Right lobe of liver (tissue), 6 donors: ENCODE data around the gene TGFBR2. TPM values are rescaled to one million over a fixed set of nuclear protein-coding genes. Genes with fewer than 3 reads are reported as not detected.

ENCODE experiments used
- ATAC-seq, 4 donors: fragments of 200-7000 bp; cut with Tn5 transposase; one replicate each; pipeline ENCODE4 v1.9.1; 2020; ENCODE audit warnings: mild to moderate bottlenecking in 4 of 4, moderate library complexity in 4 of 4
- DNase-seq, 3 donors: peaks; one replicate each; pipeline ENCODE4 v3.0.0-alpha.2; 2020
- H3K27ac ChIP-seq, 3 donors: fragments of 200-600 bp; one replicate each; pipeline ENCODE4 v1.8.0; 2022
- H3K27me3 ChIP-seq, 2 donors: fragments of 200-600 bp; one replicate each; pipeline ENCODE4 v1.8.0; 2022
- H3K36me3 ChIP-seq, 4 donors: fragments of 200-600 bp; sonication (generic) in 1 of 4; one replicate each; pipeline versions ENCODE4 v1.5.1 to v1.8.0; 2017 to 2022; ENCODE audit warnings: control low read depth in 1 of 4
- H3K4me1 ChIP-seq, 4 donors: fragments of 200-600 bp; sonication (generic) in 1 of 4; one replicate each; pipeline versions ENCODE4 v1.5.1 to v1.8.0; 2017 to 2022; ENCODE audit warnings: control low read depth in 1 of 4
- H3K4me3 ChIP-seq, 3 donors: fragments of 200-600 bp; one replicate each; pipeline ENCODE4 v1.8.0; 2022
- H3K9me3 ChIP-seq, 4 donors: fragments of 200-600 bp; sonication (generic) in 1 of 4; one replicate each; pipeline versions ENCODE4 v1.5.1 to v1.8.0; 2017 to 2022; ENCODE audit warnings: control low read depth in 1 of 4
- POLR2A ChIP-seq: fragments of 450-650 bp; IDR thresholded peaks from one replicate; pipeline ENCODE4 v1.6.1; 2017; ENCODE audit warnings: antibody characterized with exemption, mild to moderate bottlenecking
- WGBS: methylation state at CpG from one replicate; pipeline ENCODE4 v1.1.6; 2018; ENCODE audit warnings: low coverage, low lambda C conversion rate; ENCODE audit not compliant: insufficient coverage; ENCODE audit errors: missing lambda C conversion rate; 5-methylcytosine and 5-hydroxymethylcytosine counted together
- intact Hi-C, 2 donors: fragments of 100-400 bp; cut with DNase I; formaldehyde crosslinking; loops; one replicate each; pipeline versions ENCODE4 v1.11.2 to v1.14.1; 2022
- total RNA-seq, 6 experiments: library from RNA; depleted of rRNA in 2 of 6; stranded (reverse); fragments of >200 nt in 2 of 6; fragmentation: NEBNext Ultra II Directional in 3 of 6; extraction: Animal tissue kit (Norgen Biotek cat#: 25700) in 3 of 6; gene quantifications; one replicate each; pipeline versions ENCODE4 v1.1.0 to v1.2.4, GENCODE V29; 2016 to 2023
- TF ChIP-seq, protein P1 (sequence below), 4 donors: fragments of 200-600 bp in 3 of 4; fragments of 450-650 bp in 1 of 4; IDR thresholded peaks; one replicate each; pipeline versions ENCODE4 v1.5.1 to v1.8.0; 2016 to 2022; ENCODE audit warnings: antibody characterized with exemption in 4 of 4, mild to moderate bottlenecking in 2 of 4
- donor health status: DM: no; HTN: yes; CAD: no.
- donor health status: DM: no; HTN: no; CAD: no.
- donor health status: DM: no; HTN: no; CAD: no.
- donor health status: DM: no; HTN: yes; CAD: no.
- donor health status: DM: no; HTN: yes; CAD: no.

The TGFBR2 gene
- total RNA-seq, 6 experiments from 2014 or later = 24.9 to 52.6 (median 45.5) TPM

DNA sequence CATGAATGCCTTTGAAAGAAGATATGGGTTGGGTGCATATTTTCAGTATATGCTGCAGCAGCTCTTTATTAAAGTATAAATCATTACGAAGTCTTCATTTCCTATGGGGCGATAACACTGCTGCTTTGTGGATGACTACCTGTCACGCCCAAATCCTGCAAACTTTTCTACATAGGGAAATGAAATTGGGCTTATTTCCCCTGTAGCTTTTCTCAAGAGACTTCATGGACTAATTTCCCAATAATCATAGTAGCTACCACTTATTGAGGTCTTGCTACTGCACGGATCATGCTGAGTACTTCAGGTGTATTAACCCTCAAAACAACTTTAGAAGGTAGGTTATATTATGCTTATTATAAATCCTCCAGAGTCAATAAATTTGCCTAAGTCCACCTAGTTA, 8.0 kb downstream of the TGFBR2 start:
- Histone ChIP-seq H3K4me3 (no peak overlapping the region), H3K36me3 (no peaks in the 10 kb centered on the region), H3K9me3 (no peaks in the 10 kb centered on the region), H3K27ac (no peak overlapping the region), H3K4me1 (peaks cover 0 to 40% (median 12%) of the 10 kb centered on the region in 4 donors), H3K27me3 (no peaks in the 10 kb centered on the region)
- intact Hi-C loops = no loop called here
- WGBS = 57% methylated on average over 4 of the region's 4 CpGs
- TF ChIP-seq, protein P1, sequence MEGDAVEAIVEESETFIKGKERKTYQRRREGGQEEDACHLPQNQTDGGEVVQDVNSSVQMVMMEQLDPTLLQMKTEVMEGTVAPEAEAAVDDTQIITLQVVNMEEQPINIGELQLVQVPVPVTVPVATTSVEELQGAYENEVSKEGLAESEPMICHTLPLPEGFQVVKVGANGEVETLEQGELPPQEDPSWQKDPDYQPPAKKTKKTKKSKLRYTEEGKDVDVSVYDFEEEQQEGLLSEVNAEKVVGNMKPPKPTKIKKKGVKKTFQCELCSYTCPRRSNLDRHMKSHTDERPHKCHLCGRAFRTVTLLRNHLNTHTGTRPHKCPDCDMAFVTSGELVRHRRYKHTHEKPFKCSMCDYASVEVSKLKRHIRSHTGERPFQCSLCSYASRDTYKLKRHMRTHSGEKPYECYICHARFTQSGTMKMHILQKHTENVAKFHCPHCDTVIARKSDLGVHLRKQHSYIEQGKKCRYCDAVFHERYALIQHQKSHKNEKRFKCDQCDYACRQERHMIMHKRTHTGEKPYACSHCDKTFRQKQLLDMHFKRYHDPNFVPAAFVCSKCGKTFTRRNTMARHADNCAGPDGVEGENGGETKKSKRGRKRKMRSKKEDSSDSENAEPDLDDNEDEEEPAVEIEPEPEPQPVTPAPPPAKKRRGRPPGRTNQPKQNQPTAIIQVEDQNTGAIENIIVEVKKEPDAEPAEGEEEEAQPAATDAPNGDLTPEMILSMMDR (IDR thresholded peaks at IDR 0.05) = no peak
- no peak for TF ChIP-seq POLR2A
- DNase-seq (no peak), ATAC-seq (no peak)

DNA sequence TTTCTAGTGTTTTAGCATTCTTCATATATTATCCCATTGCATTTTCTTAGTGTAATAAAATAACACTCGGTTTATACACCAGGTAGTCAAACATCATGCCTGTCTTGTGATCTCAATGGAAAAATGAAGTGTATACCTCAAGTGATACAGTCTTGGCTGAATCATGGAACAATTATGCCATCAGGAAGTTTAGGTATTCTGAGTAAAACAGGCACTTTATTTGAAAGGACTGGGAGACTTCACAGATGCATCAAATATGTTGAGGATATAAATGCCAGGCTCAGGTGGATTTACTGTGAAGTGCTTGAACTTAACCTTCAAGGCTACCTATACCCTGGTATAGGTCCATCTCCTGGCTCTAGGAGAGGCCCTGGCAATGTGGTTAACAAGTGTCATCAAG, 8.5 kb downstream of the TGFBR2 start:
- no peak for DNase-seq
- 90% methylated on average over 1 of the region's 1 CpG for WGBS
- Histone ChIP-seq H3K36me3 (no peaks in the 10 kb centered on the region), H3K27ac (peak overlapping the region in 1 of 3 donors; percentile 22), H3K4me1 (peaks cover 0 to 35% (median 9%) of the 10 kb centered on the region in 4 donors), H3K27me3 (no peaks in the 10 kb centered on the region), H3K4me3 (no peak overlapping the region), H3K9me3 (no peaks in the 10 kb centered on the region)
- TF ChIP-seq POLR2A = no peak
- TF ChIP-seq, protein P1 (IDR thresholded peaks at IDR 0.05) = no peak
- no peak for ATAC-seq
- intact Hi-C loops = no loop called here

DNA sequence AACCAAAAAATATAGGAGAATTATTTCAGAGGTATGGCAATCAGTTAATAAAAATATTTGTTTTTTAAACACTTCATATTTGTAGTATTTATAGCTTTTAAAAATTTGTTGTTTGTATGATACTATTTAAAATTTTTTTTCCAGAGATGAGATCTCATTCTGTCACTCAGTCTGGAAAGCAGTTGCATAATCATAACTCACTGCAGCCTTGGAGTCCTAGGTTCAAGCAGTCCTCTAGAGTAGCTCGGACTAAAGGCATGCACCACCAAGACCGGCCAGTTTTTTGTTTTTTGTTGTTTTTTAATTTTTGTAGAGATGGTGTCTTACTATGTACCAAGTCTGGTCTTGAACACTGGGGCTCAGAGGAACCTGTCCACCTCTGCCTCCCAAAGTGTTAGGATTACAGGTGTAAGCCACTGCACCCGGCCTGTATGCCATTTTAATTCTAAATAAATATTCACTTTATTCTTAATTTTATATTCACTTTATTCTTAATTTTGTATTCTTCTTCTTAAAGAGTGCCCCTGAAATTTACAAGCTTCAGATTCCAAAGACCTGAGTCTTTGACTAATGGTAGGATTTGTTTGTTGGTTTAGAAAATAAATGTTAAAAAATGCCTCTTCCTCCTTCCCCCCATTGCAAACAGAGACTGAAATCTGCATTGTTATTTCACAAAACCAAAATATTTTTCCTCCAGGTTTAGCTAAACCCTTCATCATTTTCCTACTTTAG, 9.4 kb downstream of the TGFBR2 start:
- DNase-seq (no peak), ATAC-seq (peak; percentile 55 to 70 (median 59))
- no peaks in the 10 kb centered on the region for H3K27me3 ChIP-seq
- TF ChIP-seq POLR2A = no peak
- TF ChIP-seq, protein P1 (IDR thresholded peaks at IDR 0.05) = no peak
- H3K4me1 ChIP-seq = peaks cover 0 to 31% (median 5%) of the 10 kb centered on the region in 4 donors
- no peak overlapping the region for H3K4me3 ChIP-seq
- H3K9me3 ChIP-seq = no peaks in the 10 kb centered on the region
- intact Hi-C loops = no loop called here
- H3K36me3 ChIP-seq = no peaks in the 10 kb centered on the region
- WGBS = 44% methylated on average over 3 of the region's 3 CpGs
- H3K27ac ChIP-seq = no peak overlapping the region

DNA sequence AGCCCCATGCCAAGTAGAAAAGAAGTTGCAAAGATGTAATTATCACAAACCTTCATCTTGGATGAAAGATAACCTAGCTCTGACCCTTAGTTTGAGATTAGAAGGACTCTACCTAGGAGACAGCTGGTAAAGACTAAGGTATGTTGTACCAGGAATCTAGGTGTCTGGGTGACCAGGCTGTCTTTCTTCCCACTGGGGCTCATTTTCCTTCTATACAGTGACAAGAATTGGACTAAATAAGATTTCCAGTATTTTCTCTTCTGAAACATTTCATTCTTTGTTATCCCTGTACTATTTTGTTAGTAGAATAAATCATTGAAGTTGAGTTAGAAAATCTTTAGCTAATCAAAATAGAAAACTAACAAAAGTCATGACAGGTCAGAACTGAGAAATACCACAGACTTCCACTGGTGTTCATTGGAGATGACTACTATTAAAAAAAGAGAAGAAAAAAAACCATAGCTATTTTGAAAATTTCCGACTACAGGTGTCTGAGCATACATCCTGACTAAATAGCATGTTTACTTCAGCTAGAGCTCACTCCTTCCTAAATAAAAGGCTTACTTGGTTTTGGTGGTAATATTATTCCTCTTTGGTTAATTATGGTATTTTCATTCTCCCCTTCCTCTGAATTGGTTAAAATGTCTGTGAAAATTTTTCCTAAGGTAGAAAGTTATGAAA, 10.1 kb downstream of the TGFBR2 start:
- 50% methylated on average over 1 of the region's 1 CpG for WGBS
- Histone ChIP-seq H3K27me3 (no peaks in the 10 kb centered on the region), H3K36me3 (no peaks in the 10 kb centered on the region), H3K4me3 (no peak overlapping the region), H3K9me3 (no peaks in the 10 kb centered on the region), H3K27ac (no peak overlapping the region), H3K4me1 (peaks cover 0 to 31% (median 5%) of the 10 kb centered on the region in 4 donors)
- no peak for TF ChIP-seq POLR2A
- TF ChIP-seq, protein P1 (IDR thresholded peaks at IDR 0.05) = no peak
- intact Hi-C loops = no loop called here
- no peak for ATAC-seq
- no peak for DNase-seq
